Right kidney (tissue), 1 donor: Measurements from ENCODE around the gene PIGB.
"Not testable (repeated sequence)": the region's sequence is repeated elsewhere in the genome, so short reads cannot be mapped to it uniquely, and the experiment has no call there.

Source experiments
- DNase-seq: peaks from one replicate; pipeline ENCODE4 v3.0.0-alpha.2; 2016

Gene PIGB

DNA sequence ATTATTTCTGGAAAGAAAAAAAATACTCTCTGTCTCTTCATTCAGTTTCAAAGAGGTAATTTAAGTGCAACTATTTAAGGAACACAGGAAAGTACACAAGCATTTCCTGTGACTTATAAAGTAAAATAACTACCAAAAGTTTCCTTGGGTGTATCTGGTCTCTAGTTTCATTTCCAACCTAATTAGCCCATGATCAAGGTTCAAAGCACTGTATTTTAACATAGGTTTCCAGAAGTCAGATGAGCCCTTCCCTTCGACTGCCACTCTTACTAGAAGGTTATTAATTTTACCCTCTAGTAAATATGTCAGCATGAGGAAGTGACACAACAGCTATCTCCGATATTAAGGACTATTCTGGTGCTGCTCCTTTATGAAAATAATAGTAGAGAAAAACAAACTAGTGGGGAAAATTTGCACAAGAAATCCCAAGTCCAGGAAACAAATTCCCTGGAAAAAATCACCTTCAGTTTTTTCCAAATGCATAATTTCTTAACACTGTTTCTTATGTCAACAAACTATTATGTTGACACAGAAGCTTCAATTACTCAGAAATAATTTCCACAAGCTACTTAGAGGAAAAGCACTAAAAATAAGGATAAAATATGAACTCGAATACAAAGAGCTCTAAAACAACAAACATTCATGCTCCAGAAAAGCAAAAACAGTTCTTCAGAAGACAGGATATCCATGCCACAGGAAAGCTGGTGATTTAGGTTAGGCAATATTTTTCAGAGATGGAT, 53.8 kb downstream of the PIGB start:
- no peak for DNase-seq

DNA sequence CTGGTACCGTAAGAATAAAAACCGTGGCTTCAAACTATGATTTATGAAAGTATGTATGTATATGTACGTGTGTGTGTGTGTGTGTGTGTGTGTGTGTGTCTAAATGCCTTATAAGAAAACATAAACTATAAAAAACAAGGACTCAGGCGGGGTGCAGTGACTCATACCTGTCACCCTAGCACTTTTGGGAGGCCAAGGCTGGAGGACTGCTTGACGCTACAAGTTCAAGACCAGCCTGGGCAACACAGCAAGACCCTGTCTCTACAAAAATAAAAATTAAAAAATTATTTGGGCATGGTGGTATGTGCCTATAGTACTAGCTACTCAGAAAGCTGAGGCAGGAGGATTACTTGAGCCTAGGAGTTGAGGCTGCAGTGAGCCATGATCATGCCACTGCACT, 60.1 kb downstream of the PIGB start:
- DNase-seq: no peak

GRCh38 chr15:55381595-55381994, 62.6 kb downstream of the PIGB start:
- DNase-seq: no peak

DNA sequence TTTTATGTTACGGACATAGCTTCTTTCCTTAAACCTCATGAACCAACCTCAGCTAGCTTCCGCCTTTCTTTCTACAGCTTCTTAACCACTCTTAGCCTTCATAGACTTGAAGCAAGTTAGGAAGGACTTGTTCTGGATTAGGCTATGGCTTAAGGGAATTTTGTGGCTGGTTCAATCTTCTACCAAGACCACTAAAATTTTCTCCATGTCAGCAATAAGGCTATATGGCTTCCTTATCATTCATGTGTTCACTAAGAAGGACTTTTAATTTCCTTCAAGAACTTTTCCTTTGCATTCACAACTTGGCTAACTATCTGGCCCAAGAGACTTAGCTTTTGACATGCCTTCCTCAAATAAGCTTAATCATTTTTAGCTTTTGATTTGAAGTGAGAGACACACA, 64.7 kb downstream of the PIGB start:
- DNase-seq: no peak

GRCh38 chr15:55387027-55387426, 68.0 kb downstream of the PIGB start:
- no peak for DNase-seq

- no peak for DNase-seq
These were observed 70.2 kb downstream of the PIGB start for GRCh38 chr15:55389264-55389607.

GRCh38 chr15:55394694-55395093, 75.7 kb downstream of the PIGB start:
- DNase-seq: no peak

GRCh38 chr15:55398243-55398642, 79.2 kb downstream of the PIGB start:
- DNase-seq: no peak

GRCh38 chr15:55400050-55400449, 81.0 kb downstream of the PIGB start:
- DNase-seq: not testable (repeated sequence)

DNA sequence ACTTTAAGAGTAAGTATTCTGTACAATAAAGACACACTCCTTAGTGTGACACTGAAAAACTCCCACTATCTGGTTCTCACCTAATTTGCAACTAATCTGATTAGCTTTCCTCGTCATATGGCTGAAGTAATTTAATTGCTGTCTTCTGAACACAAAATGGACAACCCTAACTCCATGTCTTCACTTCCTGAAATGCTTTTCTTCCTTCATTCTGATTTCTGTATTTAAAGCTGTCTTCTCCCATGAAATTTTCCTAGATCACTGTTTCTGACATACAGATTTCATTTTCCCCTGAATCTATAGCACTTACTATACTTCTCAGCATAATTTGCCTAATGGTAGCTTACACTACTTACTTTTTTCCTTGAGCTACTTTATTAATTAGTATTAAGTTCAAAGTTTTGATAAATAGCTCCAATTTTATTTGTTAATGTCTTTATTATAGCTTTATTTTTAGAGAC, 82.8 kb downstream of the PIGB start:
- no peak for DNase-seq

DNA sequence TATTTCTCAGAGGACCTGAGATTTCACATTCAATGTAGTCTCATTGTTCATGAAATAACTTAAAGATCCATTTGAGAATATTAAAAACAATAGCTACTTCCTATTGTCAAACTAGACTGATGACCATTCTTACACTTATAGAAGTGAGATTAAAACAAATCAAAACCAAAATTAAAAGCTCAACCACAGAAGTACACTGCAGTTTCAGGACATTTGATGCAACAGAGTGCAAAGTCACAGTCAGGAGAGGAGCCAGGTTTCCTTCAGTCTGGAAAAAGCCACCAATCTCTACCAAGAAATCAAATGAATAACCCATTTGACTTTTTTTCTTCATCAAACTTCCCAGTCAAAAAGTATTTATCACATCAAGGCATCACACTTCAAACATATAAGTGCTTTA, 83.7 kb downstream of the PIGB start:
- DNase-seq: no peak

DNA sequence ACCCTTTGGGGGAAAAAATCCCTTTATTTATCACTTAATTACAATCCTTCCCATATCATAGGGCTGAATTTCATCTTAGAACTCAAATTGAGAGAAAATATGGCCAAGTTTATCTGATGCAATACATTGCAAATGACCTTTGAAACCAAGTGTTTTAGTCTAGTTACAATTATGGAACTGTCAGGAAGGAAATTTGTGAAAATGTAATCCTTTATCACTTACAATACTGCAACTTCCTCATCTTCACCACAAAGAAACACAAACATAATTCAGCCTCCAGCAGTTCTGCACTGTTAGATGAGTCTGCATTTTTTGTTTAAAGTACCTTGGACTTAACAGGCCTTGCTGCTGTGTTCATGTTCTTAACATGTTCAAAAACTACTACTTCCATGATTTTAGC, 84.5 kb downstream of the PIGB start:
- DNase-seq: no peak
